NOMO-1 treated with dmso at 0.1 percent for 144 hours (cell line): ENCODE measurements around the gene ADAMTSL2.

ENCODE experiments used
- DNase-seq: peaks from one replicate; lab custom pipeline; 2025; ENCODE audit not compliant: unreplicated experiment; lab: John Stamatoyannopoulos, UW

The ADAMTSL2 gene

GRCh38 chr9:133603135-133603927 lies 68.8 kb downstream of the ADAMTSL2 start:
- no peak for DNase-seq

GRCh38 chr9:133604214-133604613 lies 69.7 kb downstream of the ADAMTSL2 start:
- DNase-seq, result no peak

GRCh38 chr9:133604856-133605255 lies 70.4 kb downstream of the ADAMTSL2 start:
- no peak for DNase-seq

GRCh38 chr9:133605446-133605845 lies 70.9 kb downstream of the ADAMTSL2 start:
- no peak for DNase-seq

GRCh38 chr9:133605856-133606707 lies 71.6 kb downstream of the ADAMTSL2 start:
- DNase-seq, result no peak

- no peak for DNase-seq
Measured at GRCh38 chr9:133606708-133607025, 72.2 kb downstream of the ADAMTSL2 start.

- no peak for DNase-seq
Measured at GRCh38 chr9:133607381-133607780, 72.9 kb downstream of the ADAMTSL2 start.

GRCh38 chr9:133607976-133608375 lies 73.5 kb downstream of the ADAMTSL2 start:
- DNase-seq, result no peak

GRCh38 chr9:133608382-133608781 lies 73.9 kb downstream of the ADAMTSL2 start:
- DNase-seq, result no peak

GRCh38 chr9:133608889-133609288 lies 74.4 kb downstream of the ADAMTSL2 start:
- no peak for DNase-seq

- DNase-seq, result no peak
Measured at GRCh38 chr9:133609311-133610098, 75.0 kb downstream of the ADAMTSL2 start, which contains the start of gene FAM163B. Gene FAM163B, minus strand, starts transcription at chr9:133609389. Its CDS starts 29,166 bp downstream, at chr9:133580223.

- DNase-seq, result no peak
Measured at GRCh38 chr9:133610845-133611244, 76.3 kb downstream of the ADAMTSL2 start.

- DNase-seq, result no peak
Measured at GRCh38 chr9:133612051-133612450, 77.5 kb downstream of the ADAMTSL2 start.

- no peak for DNase-seq
Measured at GRCh38 chr9:133612816-133613215, 78.3 kb downstream of the ADAMTSL2 start.

GRCh38 chr9:133613432-133613831 lies 78.9 kb downstream of the ADAMTSL2 start:
- DNase-seq, result no peak

- no peak for DNase-seq
Measured at GRCh38 chr9:133614056-133614455, 79.6 kb downstream of the ADAMTSL2 start.

- no peak for DNase-seq
Measured at GRCh38 chr9:133614678-133615077, 80.2 kb downstream of the ADAMTSL2 start.

- no peak for DNase-seq
Measured at GRCh38 chr9:133615186-133615585, 80.7 kb downstream of the ADAMTSL2 start.

GRCh38 chr9:133615606-133616188 lies 81.2 kb downstream of the ADAMTSL2 start:
- no peak for DNase-seq

GRCh38 chr9:133616643-133617405 lies 82.3 kb downstream of the ADAMTSL2 start:
- no peak for DNase-seq
